ENCODE results near the gene EPGN. TPM values are rescaled to one million over a fixed set of nuclear protein-coding genes. Genes with fewer than 3 reads are reported as not detected.

Gene EPGN
- total and polyA plus RNA-seq, 2 donors (not counting 3 experiments of a cell fraction or from before 2014, with no cell fraction given), result 1.2 TPM; not detected in 1

- H3K36me3 ChIP-seq (ENCODE audit: control insufficient read depth in 2 of 2, extremely low read depth in 1 of 2, insufficient read depth in 2 of 2, low read length in 2 of 2), result no peaks in the 10 kb centered on the region
- no peak overlapping the region for H3K9ac ChIP-seq (replicated peaks; ENCODE audit: extremely low read depth, insufficient read depth, low read length)
- intact Hi-C loops (cut with micrococcal nuclease), result no loop called here
- no peak overlapping the region for H3K27ac ChIP-seq (ENCODE audit: insufficient read depth, low read depth, low read length)
- no peak for TF ChIP-seq MAX (IDR thresholded peaks at IDR 0.05; ENCODE audit: insufficient read depth, insufficient read length)
- TF ChIP-seq GATA2 (IDR thresholded peaks at IDR 0.05; ENCODE audit: insufficient read depth, insufficient read length, low read depth, low read length), result no peak
- no peak for TF ChIP-seq MYC (IDR thresholded peaks at IDR 0.05; ENCODE audit: low read depth, low read length)
- no peak for TF ChIP-seq POLR2A (IDR thresholded peaks at IDR 0.05; ENCODE audit: low read depth, low read length)
- no peak for TF ChIP-seq EZH2 (IDR thresholded peaks at IDR 0.05; ENCODE audit: borderline replicate concordance, low read depth, low read length, severe bottlenecking)
- no peak for TF ChIP-seq CTCF (IDR thresholded peaks at IDR 0.05; ENCODE audit: extremely low read depth in 1 of 2, insufficient read depth in 1 of 2, low read depth in 1 of 2, low read length in 2 of 2)
- TF ChIP-seq JUN (IDR thresholded peaks at IDR 0.05; ENCODE audit: borderline replicate concordance, insufficient read depth, insufficient read length, low read depth), result no peak
- no peak for TF ChIP-seq POLR2AphosphoS5 (IDR thresholded peaks at IDR 0.05; ENCODE audit: insufficient read depth, low read depth, low read length)
- no peak for TF ChIP-seq FOS (IDR thresholded peaks at IDR 0.05; ENCODE audit: borderline replicate concordance, insufficient read depth, low read length)
- H3K79me2 ChIP-seq (ENCODE audit: control insufficient read depth, insufficient read depth, low read length), result no peaks in the 10 kb centered on the region
- ChIA-PET CTCF (interaction anchor here (0.7 to 11.3 kb wide), 29 partner anchors 9 to 1173 kb away, joined by 3 to 378 read pairs (median 5); partner anchors contain the start of genes AREG and BTC), POLR2A (no interaction called here)
- no TSS peak for BruUV-seq (replicated peaks)
- H4K20me1 ChIP-seq (replicated peaks; ENCODE audit: control insufficient read depth, extremely low read depth, insufficient read depth, low read length), result no peaks in the 10 kb centered on the region
- no peak overlapping the region for H2AFZ ChIP-seq (ENCODE audit: low read depth, low read length)
- H3K4me3 ChIP-seq (replicated peaks in 1 of 3; ENCODE audit: insufficient read depth in 1 of 3, low read depth in 1 of 3, low read length in 3 of 3), result no peak overlapping the region
- no peak overlapping the region for H3K4me2 ChIP-seq (ENCODE audit: insufficient read depth, low read length)
- no peaks in the 10 kb centered on the region for H3K4me1 ChIP-seq (ENCODE audit: control insufficient read depth, extremely low read depth, insufficient read depth, low read length)
- no peak for FAIRE-seq
- H3K9me3 ChIP-seq (replicated peaks; ENCODE audit: control insufficient read depth, insufficient read depth, low read length), result no peaks in the 10 kb centered on the region
- dilution Hi-C loops (cut with MboI; ENCODE audit: extremely low pct_ligation_motif_present, low sequenced_read_pairs), result no loop called here
- no peak for DNase-seq (ENCODE audit: low read depth, low spot score)
- H3K27me3 ChIP-seq (ENCODE audit: control insufficient read depth in 2 of 2, insufficient read depth in 2 of 2, low read length in 2 of 2), result no peaks in the 10 kb centered on the region
- H3K9me1 ChIP-seq (replicated peaks; ENCODE audit: control insufficient read depth, extremely low read depth, insufficient read depth, low read length), result no peaks in the 10 kb centered on the region
Observed at GRCh38 chr4:74319470-74319869, 11.2 kb downstream of the EPGN start.
